Measurements from ENCODE around the gene NME2.

GRCh38 chr17:51119415-51120356 is 46.5 kb upstream of the NME2 start:
- TF ChIP-seq POLR2AphosphoS5 (IDR thresholded peaks at IDR 0.05; ENCODE audit: low read length) (no peak), EP300 (IDR thresholded peaks at IDR 0.05; ENCODE audit: borderline replicate concordance in 1 of 2, control insufficient read depth in 1 of 2, low read depth in 2 of 2, low read length in 2 of 2) (no peak), MYB (IDR thresholded peaks at IDR 0.05; ENCODE audit: borderline replicate concordance, low read depth, low read length) (no peak), MEF2A (IDR thresholded peaks at IDR 0.05; ENCODE audit: insufficient read depth, low read depth, low read length) (no peak), HDAC2 (IDR thresholded peaks at IDR 0.05) (no peak), CTCF (IDR thresholded peaks at IDR 0.05 in 2 of 3, conservative IDR thresholded peaks at IDR 0.05 in 1 of 3; ENCODE audit: control insufficient read depth in 2 of 3, extremely low read depth in 1 of 3, insufficient read depth in 1 of 3, low read depth in 3 of 3, low read length in 3 of 3) (peak in 2 of 3 experiments; percentile 12 to 44; a peak in 2 of 6 replicates), RAD21 (IDR thresholded peaks at IDR 0.05; ENCODE audit: insufficient read depth, low read depth, low read length) (peak; percentile 34; the same call in 1 of the 2 replicates), JUND (IDR thresholded peaks at IDR 0.05; ENCODE audit: low read depth, low read length) (no peak)

Measured in GM12878 (cell line).